GM19239 (cell line): ENCODE measurements around the gene AP5S1.

Experiments used
- DNase-seq: peaks from one replicate; pipeline ENCODE4 v3.0.0; 2011; ENCODE audit warnings: low spot score; ENCODE audit not compliant: insufficient read length
- FAIRE-seq: peaks from 2 replicates; lab custom pipeline; 2011; peaks lifted over from hg19 to GRCh38; lab: Jason Lieb, UNC

The AP5S1 gene

DNA sequence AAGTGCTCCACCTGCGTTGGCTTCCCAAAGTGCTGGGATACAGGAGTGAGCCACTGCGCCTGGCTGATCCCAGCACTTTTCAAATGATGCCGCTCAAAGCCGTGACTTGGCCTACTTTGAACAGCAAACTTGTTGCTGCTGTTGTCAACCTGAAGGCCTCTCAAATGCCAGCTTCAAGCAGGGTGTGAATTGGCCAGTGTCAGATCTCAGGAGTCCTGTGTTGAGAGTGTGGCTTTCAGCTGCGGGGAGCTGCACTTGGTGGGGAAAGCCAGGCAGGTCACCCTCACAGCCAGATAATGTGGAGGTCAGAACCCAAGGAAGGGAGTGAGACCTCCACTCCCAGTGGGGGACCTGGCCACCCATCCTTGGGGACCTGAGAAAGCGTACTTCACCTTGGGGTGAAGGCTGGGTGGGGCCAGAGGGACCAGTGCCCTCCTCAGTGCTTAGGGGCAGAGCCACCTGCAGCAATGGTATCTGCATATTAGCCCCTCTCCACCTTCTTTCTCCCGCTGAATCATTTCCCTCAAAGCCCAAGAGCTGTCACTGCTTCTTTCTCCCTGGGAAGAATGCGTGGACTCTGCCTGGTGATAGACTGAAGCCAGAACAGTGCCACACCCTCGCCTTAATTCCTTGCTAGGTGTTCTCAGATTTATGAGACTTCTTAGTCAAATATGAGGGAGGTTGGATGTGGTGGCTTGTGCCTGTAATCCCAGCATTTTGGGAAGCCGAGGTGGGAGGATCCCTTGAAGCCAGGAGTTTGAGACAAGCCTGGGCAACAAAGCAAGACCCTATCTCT is 49.7 kb downstream of the AP5S1 start:
- DNase-seq (no peak), FAIRE-seq (no peak)

DNA sequence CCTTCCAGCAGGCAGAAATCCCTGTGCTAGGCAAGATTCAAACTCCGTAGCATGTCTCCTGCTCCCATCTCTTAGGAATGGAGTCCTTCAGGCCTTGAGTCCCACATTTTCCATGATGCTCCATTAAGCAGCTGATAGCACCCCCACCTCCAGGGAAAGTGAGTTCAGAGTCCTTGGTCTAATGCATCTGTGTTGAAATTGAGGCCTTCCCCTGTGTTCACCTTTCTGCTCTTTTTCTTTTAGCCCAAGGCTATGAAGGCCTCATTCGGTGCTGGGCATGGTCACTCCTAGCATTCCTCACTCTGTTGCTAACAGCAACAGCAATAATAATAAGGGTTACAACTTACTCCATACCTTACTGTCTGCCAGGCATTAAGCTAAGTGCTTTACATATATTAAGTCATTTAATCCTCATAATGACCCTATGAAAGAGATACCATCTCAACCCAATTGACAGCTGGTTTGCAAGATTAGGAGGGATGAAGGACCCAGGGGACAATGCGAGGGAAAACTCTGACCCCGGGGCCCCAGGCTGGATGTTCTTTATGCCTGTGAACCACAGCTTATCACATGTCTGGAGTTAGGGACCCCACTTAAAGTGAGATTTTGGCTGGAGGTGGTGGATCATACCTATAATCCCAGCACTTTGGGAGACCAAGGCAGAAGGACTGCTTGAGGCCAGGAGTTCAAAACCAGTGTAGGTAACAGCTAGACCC is 51.4 kb downstream of the AP5S1 start:
- FAIRE-seq, result no peak

DNA sequence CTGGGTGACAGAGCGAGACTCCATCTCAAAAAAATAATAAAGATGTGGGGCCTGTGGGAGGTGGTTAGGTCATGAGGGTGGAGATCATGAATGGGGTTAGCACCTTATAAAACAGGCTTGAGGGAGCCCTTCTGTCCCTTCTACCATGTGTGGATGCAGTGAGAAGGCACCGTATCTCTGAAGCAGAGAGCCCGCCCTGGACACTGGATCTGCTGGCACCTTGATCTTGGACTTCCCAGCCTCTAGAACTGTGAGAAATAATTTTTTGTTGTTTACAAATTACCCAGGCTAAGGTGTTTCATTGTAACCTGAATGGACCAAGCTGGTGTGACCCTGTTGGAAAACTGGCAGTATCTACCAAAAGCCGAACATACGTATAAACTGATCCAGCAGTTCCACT is 53.2 kb downstream of the AP5S1 start:
- FAIRE-seq, result no peak
- no peak for DNase-seq

More for the DNA sequence above, 51.4 kb downstream of the AP5S1 start:
- DNase-seq, result no peak

DNA sequence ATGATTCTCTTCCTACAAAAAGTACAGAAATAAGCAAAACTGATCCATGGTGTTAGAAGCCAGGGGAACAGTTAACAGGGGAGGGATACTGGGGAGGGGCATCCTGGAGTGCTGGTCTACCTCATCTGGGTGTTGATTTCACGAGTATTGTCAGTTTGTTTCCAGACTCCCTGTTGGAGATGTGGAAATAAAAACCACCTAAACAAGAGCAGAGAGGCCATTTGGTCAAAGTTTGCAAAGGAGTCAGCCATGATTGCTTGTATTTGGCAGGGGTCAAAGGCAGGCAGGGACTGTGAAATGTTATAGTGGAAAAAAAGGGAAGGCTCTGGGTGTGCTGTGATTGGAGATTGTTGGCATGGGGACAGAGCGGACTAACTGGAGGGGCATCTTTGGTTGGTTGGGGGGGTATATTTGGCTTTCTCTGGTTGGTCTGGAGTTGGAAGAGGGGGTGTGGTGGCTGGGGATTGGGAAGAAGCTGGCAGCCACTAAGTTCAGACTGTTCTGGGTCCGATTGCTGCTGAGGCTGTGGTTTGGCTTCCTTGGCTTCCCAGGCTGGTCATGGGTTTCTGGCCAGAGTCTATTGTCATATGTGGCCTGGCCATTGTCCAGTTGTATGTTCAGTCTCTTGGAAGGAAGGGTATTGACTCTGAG is 54.0 kb downstream of the AP5S1 start:
- DNase-seq (no peak), FAIRE-seq (no peak)

DNA sequence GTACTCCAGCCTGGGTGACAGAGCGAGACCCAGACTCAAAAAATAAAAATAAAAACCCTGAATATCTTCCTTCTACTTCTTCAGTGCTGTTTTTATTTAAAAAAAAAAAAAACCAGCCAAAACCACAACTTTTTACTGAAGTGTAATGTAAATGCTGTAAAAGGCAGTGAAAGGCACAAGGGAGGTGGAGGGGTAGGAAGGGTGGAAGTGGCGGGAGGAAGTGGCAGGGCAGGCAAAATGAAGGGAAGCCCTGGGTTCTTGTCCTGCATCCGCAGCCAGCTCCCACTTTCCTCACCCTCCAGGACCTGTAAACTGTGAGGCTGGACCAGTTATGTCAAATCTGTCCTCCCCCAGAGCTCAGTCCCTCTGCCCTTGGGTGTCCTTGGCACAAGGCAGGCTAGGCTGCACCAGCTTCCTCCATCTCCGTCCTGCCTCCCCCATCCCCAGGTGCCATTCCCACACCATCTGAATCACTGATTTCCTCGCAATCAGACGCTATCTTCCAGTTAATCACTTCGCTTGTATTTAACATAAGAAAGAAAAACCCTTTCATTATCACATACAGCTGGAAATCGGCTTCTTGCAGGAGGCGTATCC is 55.1 kb downstream of the AP5S1 start:
- FAIRE-seq, result no peak
- no peak for DNase-seq

DNA sequence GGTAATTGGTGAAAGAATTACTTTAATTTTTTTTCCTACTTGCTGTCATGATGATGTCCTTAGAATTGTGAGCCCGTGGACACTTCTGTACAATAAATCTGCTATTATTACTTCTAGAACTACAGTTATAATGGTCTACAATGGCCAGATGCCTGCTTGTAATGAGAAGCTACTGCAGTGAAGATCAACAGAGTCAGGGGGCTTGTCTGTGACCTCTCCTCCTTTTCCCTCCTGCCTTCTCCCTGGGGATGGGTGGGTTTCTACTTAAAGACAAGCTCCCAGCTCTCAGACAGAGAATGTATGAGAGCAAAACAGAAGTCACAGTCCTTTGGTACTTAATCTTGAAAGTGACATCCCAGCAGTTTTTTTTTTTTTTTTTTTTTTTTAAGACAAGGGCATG is 55.7 kb downstream of the AP5S1 start:
- no peak for FAIRE-seq
- DNase-seq, result no peak

DNA sequence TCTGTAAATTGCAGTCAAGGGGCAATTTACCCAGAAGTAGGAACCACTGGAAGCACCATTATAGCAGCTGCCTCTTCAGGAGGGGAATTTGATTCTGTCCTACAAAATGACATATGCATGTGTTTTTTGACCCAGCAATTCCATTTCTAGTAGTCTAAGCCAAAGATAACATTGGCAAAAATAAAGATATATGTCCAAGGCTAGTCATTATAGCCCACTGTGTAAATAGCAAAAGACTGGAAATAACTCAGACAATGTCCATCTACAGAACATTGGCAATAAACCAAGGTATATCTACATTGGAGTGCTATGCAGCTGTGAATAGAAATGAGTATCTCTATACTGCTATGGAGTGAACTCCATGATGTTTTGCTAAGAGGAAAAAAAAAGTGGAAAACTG is 56.3 kb downstream of the AP5S1 start:
- DNase-seq, result no peak
- no peak for FAIRE-seq
